ENCODE measurements around the gene LRRC37A. TPM values are rescaled to one million over a fixed set of nuclear protein-coding genes. Genes with fewer than 3 reads are reported as not detected.
"Not testable (repeated sequence)": the region's sequence is repeated elsewhere in the genome, so short reads cannot be mapped to it uniquely, and the experiment has no call there.

The LRRC37A gene
- total RNA-seq, 1 experiment from 2014 or later, result 0.83 TPM

DNA sequence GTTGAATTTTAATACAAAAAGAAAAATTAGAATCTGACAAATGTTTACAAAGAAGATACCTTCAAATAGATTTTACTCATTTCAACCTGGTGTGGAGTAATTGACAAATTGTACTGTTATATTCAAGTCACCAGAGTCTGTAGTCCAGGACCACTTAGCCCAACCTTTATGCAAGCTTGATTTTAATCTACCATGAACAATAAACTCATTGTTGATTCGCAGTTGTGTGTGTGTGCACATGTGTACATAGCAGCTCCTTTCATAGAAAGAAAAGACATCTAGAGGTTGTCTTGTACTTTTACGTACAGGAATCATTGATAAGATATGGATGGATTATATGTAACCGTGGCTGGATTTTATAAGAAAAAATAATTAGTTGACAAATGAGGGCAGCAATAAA lies 20.7 kb upstream of the LRRC37A start:
- H3K36me3 ChIP-seq (replicated peaks; ENCODE audit: control insufficient read depth, insufficient read depth, low read length), result no peaks in the 10 kb centered on the region
- DNase-seq, result no peak
- no peaks in the 10 kb centered on the region for H3K27me3 ChIP-seq (ENCODE audit: control insufficient read depth, insufficient read depth, low read length)
- H3K4me3 ChIP-seq (ENCODE audit: insufficient read depth, low read depth, low read length), result no peak overlapping the region

DNA sequence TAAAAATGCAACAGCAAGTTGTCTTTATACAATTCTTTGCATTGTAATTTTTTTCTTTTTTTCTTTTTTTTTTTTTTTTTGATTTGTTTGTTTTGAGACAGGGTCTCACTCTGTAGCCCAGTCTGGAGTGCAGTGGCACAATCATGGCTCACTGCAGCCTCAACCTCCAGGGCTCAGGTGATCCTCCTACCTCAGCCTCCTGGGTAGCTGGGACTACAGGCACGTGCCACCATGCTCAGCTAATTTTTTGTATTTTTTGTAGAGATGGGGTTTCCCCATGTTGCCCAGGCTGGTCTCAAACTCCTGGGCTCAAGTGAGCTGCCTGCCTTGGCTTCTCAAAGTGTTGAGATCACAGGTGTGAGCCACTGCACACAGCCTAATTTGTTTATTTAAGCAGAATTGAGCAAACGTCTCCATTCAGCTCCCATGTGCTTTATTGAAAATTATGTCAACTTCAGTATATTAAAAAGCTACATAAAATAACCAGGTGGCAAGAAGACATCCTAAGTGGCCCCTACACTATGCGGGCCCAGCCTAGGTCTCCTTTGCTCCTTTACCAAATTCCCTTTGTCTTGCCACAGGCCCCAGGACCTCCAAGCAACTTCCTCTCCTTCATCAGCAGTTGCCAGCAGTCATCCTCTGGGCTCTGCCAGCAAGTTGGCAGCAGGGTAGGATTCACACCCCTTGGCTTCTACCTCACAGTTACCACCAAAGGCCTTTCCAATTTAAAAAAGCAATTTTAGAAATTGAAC lies 18.0 kb upstream of the LRRC37A start:
- not testable (repeated sequence) for DNase-seq; H3K27me3 ChIP-seq (ENCODE audit: control insufficient read depth, insufficient read depth, low read length)

DNA sequence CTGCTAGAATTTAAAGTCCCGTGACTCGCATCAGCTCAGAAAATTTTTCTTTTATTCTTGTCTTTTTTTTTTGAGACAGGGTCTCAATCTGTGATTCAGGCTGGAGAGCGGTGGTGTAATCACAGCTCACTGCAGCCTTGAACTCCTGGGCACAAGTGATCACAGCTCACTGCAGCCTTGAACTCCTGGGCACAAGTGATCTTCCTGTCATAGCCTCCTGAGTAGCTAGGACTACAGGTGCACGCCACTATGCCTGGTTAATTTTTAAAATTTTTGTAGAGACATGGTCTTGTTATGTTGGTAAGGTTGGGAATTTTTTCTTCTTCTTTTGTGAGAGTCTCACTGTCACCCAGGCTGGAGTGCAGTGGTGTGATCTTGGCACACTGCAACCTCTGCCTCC lies 13.6 kb upstream of the LRRC37A start:
- H3K27me3 ChIP-seq (ENCODE audit: control insufficient read depth, insufficient read depth, low read length); H3K36me3 ChIP-seq (replicated peaks; ENCODE audit: control insufficient read depth, insufficient read depth, low read length); DNase-seq; H3K4me3 ChIP-seq (ENCODE audit: insufficient read depth, low read depth, low read length): not testable (repeated sequence)

More for the DNA sequence above, 18.0 kb upstream of the LRRC37A start:
- H3K36me3 ChIP-seq (replicated peaks; ENCODE audit: control insufficient read depth, insufficient read depth, low read length); H3K4me3 ChIP-seq (ENCODE audit: insufficient read depth, low read depth, low read length): not testable (repeated sequence)

GRCh38 chr17:46282635-46283034 lies 12.3 kb upstream of the LRRC37A start:
- not testable (repeated sequence) for H3K36me3 ChIP-seq (replicated peaks; ENCODE audit: control insufficient read depth, insufficient read depth, low read length); H3K4me3 ChIP-seq (ENCODE audit: insufficient read depth, low read depth, low read length); DNase-seq; H3K27me3 ChIP-seq (ENCODE audit: control insufficient read depth, insufficient read depth, low read length)

- not testable (repeated sequence) for DNase-seq; H3K27me3 ChIP-seq (ENCODE audit: control insufficient read depth, insufficient read depth, low read length); H3K4me3 ChIP-seq (ENCODE audit: insufficient read depth, low read depth, low read length); H3K36me3 ChIP-seq (replicated peaks; ENCODE audit: control insufficient read depth, insufficient read depth, low read length)
Measured at GRCh38 chr17:46284467-46284866, 10.5 kb upstream of the LRRC37A start.

DNA sequence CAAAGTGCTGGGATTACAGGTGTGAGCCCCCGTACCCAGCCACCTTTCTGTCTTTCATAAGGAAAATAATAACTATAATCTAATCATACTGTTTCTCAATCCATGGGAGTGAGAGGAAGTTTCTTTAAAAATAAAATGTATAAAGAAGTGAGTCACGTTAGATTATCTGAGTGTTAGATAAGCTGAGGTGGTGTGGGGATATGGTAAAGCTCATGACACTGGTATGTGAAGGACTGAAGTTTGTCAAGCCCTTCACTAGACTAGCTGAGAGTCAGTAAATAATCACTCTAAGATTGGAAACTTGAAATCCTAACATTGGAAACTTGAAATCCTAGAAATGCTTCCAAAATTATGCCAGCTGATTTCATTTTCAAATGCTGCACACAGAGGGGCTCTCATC lies 9.4 kb upstream of the LRRC37A start:
- not testable (repeated sequence) for DNase-seq; H3K27me3 ChIP-seq (ENCODE audit: control insufficient read depth, insufficient read depth, low read length); H3K4me3 ChIP-seq (ENCODE audit: insufficient read depth, low read depth, low read length); H3K36me3 ChIP-seq (replicated peaks; ENCODE audit: control insufficient read depth, insufficient read depth, low read length)

DNA sequence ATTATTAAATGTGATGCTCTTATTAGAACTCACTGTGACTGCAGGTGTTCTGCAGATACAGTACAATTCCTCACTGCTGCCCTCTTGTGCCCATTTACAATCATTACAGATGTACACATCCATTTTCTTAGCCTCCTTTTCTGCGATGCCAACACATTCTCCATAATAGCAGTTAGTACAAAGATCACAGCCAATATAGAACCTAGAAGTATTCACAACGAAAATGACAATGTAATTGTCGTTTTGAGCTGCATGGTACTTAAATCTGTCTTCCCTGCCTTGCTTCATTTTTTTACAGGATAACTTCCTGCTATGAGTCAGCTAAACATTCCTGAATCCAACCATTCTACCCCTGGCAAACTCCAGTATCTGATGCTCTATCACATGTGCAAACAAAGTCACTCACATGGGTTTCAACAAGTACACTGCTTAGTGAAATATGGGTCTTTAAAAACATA lies 8.1 kb upstream of the LRRC37A start:
- not testable (repeated sequence) for H3K27me3 ChIP-seq (ENCODE audit: control insufficient read depth, insufficient read depth, low read length); H3K4me3 ChIP-seq (ENCODE audit: insufficient read depth, low read depth, low read length); H3K36me3 ChIP-seq (replicated peaks; ENCODE audit: control insufficient read depth, insufficient read depth, low read length)
- DNase-seq, result peak; percentile 43

GRCh38 chr17:46287587-46287986 lies 7.3 kb upstream of the LRRC37A start:
- not testable (repeated sequence) for H3K27me3 ChIP-seq (ENCODE audit: control insufficient read depth, insufficient read depth, low read length); H3K4me3 ChIP-seq (ENCODE audit: insufficient read depth, low read depth, low read length); H3K36me3 ChIP-seq (replicated peaks; ENCODE audit: control insufficient read depth, insufficient read depth, low read length); DNase-seq

DNA sequence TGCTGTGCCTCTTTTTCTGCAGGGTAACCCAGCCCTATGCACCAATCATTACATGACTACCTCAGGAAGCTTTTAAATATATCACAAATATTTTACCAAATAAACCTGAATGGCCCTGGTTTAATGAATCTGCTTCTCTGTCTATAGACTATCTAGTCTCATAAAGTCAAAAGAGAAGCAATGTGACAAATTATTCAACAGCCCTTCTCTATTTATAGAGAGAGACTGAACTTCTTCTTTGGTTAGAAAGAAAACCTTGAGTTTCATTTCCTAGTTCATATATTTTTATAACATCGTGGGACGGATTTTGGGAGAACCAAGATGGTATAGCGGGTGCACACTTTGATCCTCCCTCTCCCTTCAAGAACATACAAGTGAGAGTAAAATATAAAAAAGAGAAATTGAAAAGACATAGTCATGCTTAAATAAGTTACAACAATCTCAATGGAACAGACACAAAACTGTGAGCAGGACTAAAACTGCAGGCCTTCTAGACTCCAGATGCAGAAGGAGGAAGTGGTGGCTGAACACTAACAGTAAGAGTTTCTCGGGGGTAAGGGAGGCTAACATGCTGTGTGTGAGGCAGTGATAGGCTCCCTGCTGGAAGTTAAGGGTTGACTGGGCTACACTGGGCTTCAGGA lies 3.9 kb upstream of the LRRC37A start:
- not testable (repeated sequence) for H3K27me3 ChIP-seq (ENCODE audit: control insufficient read depth, insufficient read depth, low read length); H3K36me3 ChIP-seq (replicated peaks; ENCODE audit: control insufficient read depth, insufficient read depth, low read length); H3K4me3 ChIP-seq (ENCODE audit: insufficient read depth, low read depth, low read length)
- DNase-seq, result peak; percentile 13

GRCh38 chr17:46291618-46292017 lies 3.3 kb upstream of the LRRC37A start:
- not testable (repeated sequence) for H3K27me3 ChIP-seq (ENCODE audit: control insufficient read depth, insufficient read depth, low read length); DNase-seq; H3K36me3 ChIP-seq (replicated peaks; ENCODE audit: control insufficient read depth, insufficient read depth, low read length); H3K4me3 ChIP-seq (ENCODE audit: insufficient read depth, low read depth, low read length)

- DNase-seq; H3K36me3 ChIP-seq (replicated peaks; ENCODE audit: control insufficient read depth, insufficient read depth, low read length); H3K4me3 ChIP-seq (ENCODE audit: insufficient read depth, low read depth, low read length); H3K27me3 ChIP-seq (ENCODE audit: control insufficient read depth, insufficient read depth, low read length): not testable (repeated sequence)
Measured at GRCh38 chr17:46341220-46341619, 46.3 kb downstream of the LRRC37A start.

DNA sequence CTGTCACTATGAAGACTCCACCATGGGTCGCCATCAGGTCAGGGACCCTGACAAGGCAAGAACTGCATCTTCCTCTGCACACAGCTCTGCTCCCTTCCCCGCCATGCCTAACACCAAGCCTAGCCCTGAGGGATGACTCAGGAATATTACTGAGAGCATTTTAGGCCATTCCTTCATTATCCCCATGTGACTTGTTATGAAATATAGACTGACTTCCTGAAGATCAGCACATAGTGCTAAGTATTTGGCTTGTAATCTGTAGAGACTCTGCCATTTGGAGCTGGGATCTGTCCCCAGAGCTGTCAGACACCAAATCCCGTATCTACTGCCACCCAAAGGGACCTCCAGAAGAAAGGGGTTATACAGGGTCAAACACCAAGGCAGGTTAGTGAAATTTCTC lies 47.2 kb downstream of the LRRC37A start:
- H3K36me3 ChIP-seq (replicated peaks; ENCODE audit: control insufficient read depth, insufficient read depth, low read length); DNase-seq; H3K4me3 ChIP-seq (ENCODE audit: insufficient read depth, low read depth, low read length); H3K27me3 ChIP-seq (ENCODE audit: control insufficient read depth, insufficient read depth, low read length): not testable (repeated sequence)

GRCh38 chr17:46348345-46348744 lies 53.4 kb downstream of the LRRC37A start:
- not testable (repeated sequence) for DNase-seq; H3K4me3 ChIP-seq (ENCODE audit: insufficient read depth, low read depth, low read length); H3K27me3 ChIP-seq (ENCODE audit: control insufficient read depth, insufficient read depth, low read length)

DNA sequence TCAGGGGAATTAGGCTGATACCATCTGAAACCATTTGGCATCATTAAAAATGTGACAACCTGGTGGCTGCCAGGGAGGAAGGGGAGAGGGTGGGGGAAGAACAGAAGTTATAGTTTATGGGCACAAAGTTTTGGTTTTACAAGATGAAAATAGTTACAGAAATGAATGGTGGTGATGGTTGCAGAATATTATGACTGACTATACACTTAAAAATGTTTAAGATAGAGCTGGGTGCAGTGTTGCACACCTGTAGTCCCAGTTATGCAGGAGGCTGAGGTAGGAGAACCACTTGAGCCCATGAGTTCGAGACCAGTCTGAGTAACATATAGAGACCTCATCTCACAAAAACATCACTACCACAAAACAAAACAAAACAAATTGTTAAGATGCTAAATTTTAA lies 54.1 kb downstream of the LRRC37A start:
- not testable (repeated sequence) for H3K27me3 ChIP-seq (ENCODE audit: control insufficient read depth, insufficient read depth, low read length); H3K36me3 ChIP-seq (replicated peaks; ENCODE audit: control insufficient read depth, insufficient read depth, low read length); DNase-seq; H3K4me3 ChIP-seq (ENCODE audit: insufficient read depth, low read depth, low read length)

More at GRCh38 chr17:46348345-46348744, 53.4 kb downstream of the LRRC37A start:
- not testable (repeated sequence) for H3K36me3 ChIP-seq (replicated peaks; ENCODE audit: control insufficient read depth, insufficient read depth, low read length)

GRCh38 chr17:46353856-46354255 lies 58.9 kb downstream of the LRRC37A start:
- H3K4me3 ChIP-seq (ENCODE audit: insufficient read depth, low read depth, low read length); DNase-seq; H3K36me3 ChIP-seq (replicated peaks; ENCODE audit: control insufficient read depth, insufficient read depth, low read length); H3K27me3 ChIP-seq (ENCODE audit: control insufficient read depth, insufficient read depth, low read length): not testable (repeated sequence)
